KBM-7 (cell line): ENCODE measurements around the gene IL32.

ENCODE experiments used
- DNase-seq: peaks from one replicate; pipeline ENCODE4 v3.0.0-alpha.2; 2015
- in situ Hi-C: fragments of 300-500 bp; cut with MboI; formaldehyde crosslinking; loops from 2 replicates; pipeline ENCODE4 v1.14.3; 2020; ENCODE audit warnings: low sequenced_read_pairs, low pct_unique_long_range_greater_than_20kb, mixed read lengths

Gene IL32

GRCh38 chr16:3065069-3065741 lies at the start of gene IL32:
Gene IL32, plus strand, starts transcription at chr16:3065640. Its CDS starts 172 bp downstream, at chr16:3065812.
- in situ Hi-C loops, result no loop called here
- no peak for DNase-seq

- in situ Hi-C loops, result no loop called here
- DNase-seq, result no peak
Observed at GRCh38 chr16:3015865-3016521, 49.4 kb upstream of the IL32 start.

GRCh38 chr16:3017344-3017743 lies 48.1 kb upstream of the IL32 start:
- DNase-seq, result no peak
- in situ Hi-C loops, result no loop called here

- peak; percentile 29 for DNase-seq
- in situ Hi-C loops, result no loop called here
Observed at GRCh38 chr16:3017794-3018506, 47.5 kb upstream of the IL32 start, which contains the start of gene CLDN6. Gene CLDN6, minus strand, starts transcription at chr16:3018183. Its CDS starts 2,162 bp downstream, at chr16:3016021.

- peak; percentile 65 for DNase-seq
- in situ Hi-C loops, result no loop called here
Observed at GRCh38 chr16:3019594-3020246, 45.7 kb upstream of the IL32 start.

- in situ Hi-C loops, result no loop called here
- peak; percentile 59 for DNase-seq
Observed at GRCh38 chr16:3020247-3020603, 45.2 kb upstream of the IL32 start, which contains the start of gene TNFRSF12A. Gene TNFRSF12A, plus strand, starts transcription at chr16:3020368. Its CDS starts 30 bp downstream, at chr16:3020398.

- DNase-seq, result no peak
- in situ Hi-C loops, result no loop called here
Observed at GRCh38 chr16:3020604-3021448, 44.6 kb upstream of the IL32 start.

GRCh38 chr16:3021449-3022207 lies 43.8 kb upstream of the IL32 start:
- in situ Hi-C loops, result no loop called here
- peak; percentile 76 for DNase-seq

- DNase-seq, result peak; percentile 55
- in situ Hi-C loops, result no loop called here
Observed at GRCh38 chr16:3022208-3022683, 43.2 kb upstream of the IL32 start.

GRCh38 chr16:3022684-3023414 lies 42.6 kb upstream of the IL32 start:
- in situ Hi-C loops, result no loop called here
- DNase-seq, result no peak

- in situ Hi-C loops, result no loop called here
- no peak for DNase-seq
Observed at GRCh38 chr16:3023415-3023668, 42.1 kb upstream of the IL32 start.

GRCh38 chr16:3023669-3024478 lies 41.6 kb upstream of the IL32 start, which contains the start of the genes HCFC1R1 and THOC6:
Gene HCFC1R1, minus strand, starts transcription at chr16:3023942. Its CDS starts 1 bp downstream, at chr16:3023941.
Gene THOC6, plus strand, starts transcription at chr16:3024035. Its CDS starts 292 bp downstream, at chr16:3024327.
- in situ Hi-C loops, result no loop called here
- DNase-seq, result peak; percentile 96

GRCh38 chr16:3025032-3026002 lies 40.1 kb upstream of the IL32 start:
- in situ Hi-C loops, result no loop called here
- DNase-seq, result no peak

GRCh38 chr16:3026003-3026378 lies 39.4 kb upstream of the IL32 start:
- in situ Hi-C loops, result no loop called here
- DNase-seq, result no peak

GRCh38 chr16:3026609-3027488 lies 38.6 kb upstream of the IL32 start:
- no peak for DNase-seq
- in situ Hi-C loops, result no loop called here
